ENCODE data around the gene CCDC180.

DNA sequence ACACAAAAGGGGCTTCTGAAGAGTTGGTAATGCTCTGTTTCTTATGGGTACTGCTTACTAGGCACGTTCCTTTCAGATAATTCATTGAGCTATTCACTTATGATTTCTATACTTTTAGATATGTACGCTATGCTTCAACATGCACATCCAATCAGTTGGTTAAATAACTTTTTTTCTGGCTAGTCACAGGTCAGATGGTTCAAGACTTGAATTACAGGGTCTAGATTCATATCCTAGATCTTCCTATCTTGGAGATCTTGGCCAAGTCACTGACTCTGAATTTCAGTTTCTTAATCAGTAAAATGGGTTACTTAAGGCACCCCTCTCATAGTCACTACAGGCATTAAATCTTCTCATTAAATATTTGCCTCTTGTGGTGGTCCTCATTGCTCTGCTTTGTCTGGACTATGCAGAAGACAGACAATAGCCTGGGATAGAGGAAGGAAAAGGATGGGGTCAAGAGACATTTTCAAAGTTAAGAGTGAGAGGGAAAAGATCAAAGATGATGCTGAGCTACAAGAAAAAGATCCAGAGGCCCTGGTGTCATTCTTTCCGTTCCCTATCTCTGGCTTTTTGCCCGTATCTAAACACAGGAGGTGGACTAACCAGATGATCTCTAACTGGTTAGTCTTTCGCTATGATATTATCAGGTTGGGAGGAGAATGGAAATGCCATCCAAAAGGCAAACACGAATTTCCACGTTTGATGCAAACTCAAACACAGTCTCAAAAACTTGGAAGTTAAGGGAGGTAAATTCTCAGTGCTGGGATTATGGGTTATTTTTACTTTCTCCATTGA, 1.8 kb upstream of the CCDC180 start:
- TF ChIP-seq, protein P1, sequence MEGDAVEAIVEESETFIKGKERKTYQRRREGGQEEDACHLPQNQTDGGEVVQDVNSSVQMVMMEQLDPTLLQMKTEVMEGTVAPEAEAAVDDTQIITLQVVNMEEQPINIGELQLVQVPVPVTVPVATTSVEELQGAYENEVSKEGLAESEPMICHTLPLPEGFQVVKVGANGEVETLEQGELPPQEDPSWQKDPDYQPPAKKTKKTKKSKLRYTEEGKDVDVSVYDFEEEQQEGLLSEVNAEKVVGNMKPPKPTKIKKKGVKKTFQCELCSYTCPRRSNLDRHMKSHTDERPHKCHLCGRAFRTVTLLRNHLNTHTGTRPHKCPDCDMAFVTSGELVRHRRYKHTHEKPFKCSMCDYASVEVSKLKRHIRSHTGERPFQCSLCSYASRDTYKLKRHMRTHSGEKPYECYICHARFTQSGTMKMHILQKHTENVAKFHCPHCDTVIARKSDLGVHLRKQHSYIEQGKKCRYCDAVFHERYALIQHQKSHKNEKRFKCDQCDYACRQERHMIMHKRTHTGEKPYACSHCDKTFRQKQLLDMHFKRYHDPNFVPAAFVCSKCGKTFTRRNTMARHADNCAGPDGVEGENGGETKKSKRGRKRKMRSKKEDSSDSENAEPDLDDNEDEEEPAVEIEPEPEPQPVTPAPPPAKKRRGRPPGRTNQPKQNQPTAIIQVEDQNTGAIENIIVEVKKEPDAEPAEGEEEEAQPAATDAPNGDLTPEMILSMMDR (IDR thresholded peaks at IDR 0.05; ENCODE audit: low read depth, low read length) = no peak
- TF ChIP-seq EZH2phosphoT487 (IDR thresholded peaks at IDR 0.05; ENCODE audit: low read depth) = no peak

Measured in OCI-LY3 (cell line).